ENCODE results near the gene ZNRF3. TPM values are rescaled to one million over a fixed set of nuclear protein-coding genes. Genes with fewer than 3 reads are reported as not detected.

ZNRF3 gene
- polyA plus RNA-seq, 1 donor from 2014 or later: 2.9 TPM

GRCh38 chr22:28869736-28870135 is 13.6 kb upstream of the ZNRF3 start:
- Histone ChIP-seq H4K20me1 (ENCODE audit: insufficient read depth) (no peaks in the 10 kb centered on the region), H3K36me3 (ENCODE audit: insufficient read depth, low read length) (no peaks in the 10 kb centered on the region), H3F3A (ENCODE audit: insufficient read depth, low read length, poor library complexity, severe bottlenecking) (no peaks in the 10 kb centered on the region), H3K27ac (ENCODE audit: low read length) (no peak overlapping the region), H3K79me2 (replicated peaks; ENCODE audit: insufficient read depth, low read length) (no peaks in the 10 kb centered on the region), H3K9me3 (ENCODE audit: low read length) (no peaks in the 10 kb centered on the region), H3K9ac (ENCODE audit: low read length) (no peak overlapping the region), H2AFZ (ENCODE audit: low read depth, low read length) (no peak overlapping the region), H3K27me3 (ENCODE audit: insufficient read depth, low read depth, low read length) (no peaks in the 10 kb centered on the region), H3K4me3 (ENCODE audit: low read length) (no peak overlapping the region), H3K4me2 (ENCODE audit: low read length) (no peak overlapping the region), H3K9me2 (ENCODE audit: insufficient read depth, low read length) (no peaks in the 10 kb centered on the region)
- TF ChIP-seq MXI1 (conservative IDR thresholded peaks at IDR 0.05; ENCODE audit: poor library complexity, severe bottlenecking): no peak

- TF ChIP-seq REST (IDR thresholded peaks at IDR 0.05; ENCODE audit: borderline replicate concordance): no peak
- no peak for TF ChIP-seq MXI1 (conservative IDR thresholded peaks at IDR 0.05; ENCODE audit: poor library complexity, severe bottlenecking)
- no peak for TF ChIP-seq EZH2 (IDR thresholded peaks at IDR 0.05; ENCODE audit: borderline replicate concordance, insufficient read depth, low read length, poor library complexity, severe bottlenecking)
- TF ChIP-seq RAD21 (conservative IDR thresholded peaks at IDR 0.05): no peak
- TF ChIP-seq EP300 (conservative IDR thresholded peaks at IDR 0.05; ENCODE audit: poor library complexity, severe bottlenecking): no peak
- TF ChIP-seq SMC3 (conservative IDR thresholded peaks at IDR 0.05; ENCODE audit: poor library complexity): no peak
- TF ChIP-seq TAF1 (IDR thresholded peaks at IDR 0.05; ENCODE audit: low read depth): no peak
- no peak for TF ChIP-seq POLR2AphosphoS5 (IDR thresholded peaks at IDR 0.05)
- Histone ChIP-seq H3K9ac (ENCODE audit: low read length) (no peak overlapping the region), H3K36me3 (ENCODE audit: insufficient read depth, low read length) (no peaks in the 10 kb centered on the region), H3F3A (ENCODE audit: insufficient read depth, low read length, poor library complexity, severe bottlenecking) (no peaks in the 10 kb centered on the region), H3K4me3 (ENCODE audit: low read length) (no peak overlapping the region), H3K27ac (ENCODE audit: low read length) (no peak overlapping the region), H4K20me1 (ENCODE audit: insufficient read depth) (no peaks in the 10 kb centered on the region), H3K4me2 (ENCODE audit: low read length) (no peak overlapping the region), H3K9me3 (ENCODE audit: low read length) (no peaks in the 10 kb centered on the region), H3K9me2 (ENCODE audit: insufficient read depth, low read length) (no peaks in the 10 kb centered on the region), H3K27me3 (ENCODE audit: insufficient read depth, low read depth, low read length) (no peaks in the 10 kb centered on the region), H2AFZ (ENCODE audit: low read depth, low read length) (no peak overlapping the region), H3K79me2 (replicated peaks; ENCODE audit: insufficient read depth, low read length) (no peaks in the 10 kb centered on the region)
Observed at GRCh38 chr22:28873183-28873963, 10.0 kb upstream of the ZNRF3 start.

- Histone ChIP-seq H3K4me2 (ENCODE audit: low read length) (no peak overlapping the region), H3K36me3 (ENCODE audit: insufficient read depth, low read length) (no peaks in the 10 kb centered on the region), H4K20me1 (ENCODE audit: insufficient read depth) (no peaks in the 10 kb centered on the region), H3F3A (ENCODE audit: insufficient read depth, low read length, poor library complexity, severe bottlenecking) (no peaks in the 10 kb centered on the region), H3K79me2 (replicated peaks; ENCODE audit: insufficient read depth, low read length) (no peaks in the 10 kb centered on the region), H3K9me3 (ENCODE audit: low read length) (no peaks in the 10 kb centered on the region), H2AFZ (ENCODE audit: low read depth, low read length) (no peak overlapping the region), H3K27ac (ENCODE audit: low read length) (no peak overlapping the region), H3K27me3 (ENCODE audit: insufficient read depth, low read depth, low read length) (no peaks in the 10 kb centered on the region), H3K4me3 (ENCODE audit: low read length) (no peak overlapping the region), H3K9me2 (ENCODE audit: insufficient read depth, low read length) (no peaks in the 10 kb centered on the region), H3K9ac (ENCODE audit: low read length) (no peak overlapping the region)
- no peak for TF ChIP-seq POLR2AphosphoS5 (IDR thresholded peaks at IDR 0.05)
- TF ChIP-seq EZH2 (IDR thresholded peaks at IDR 0.05; ENCODE audit: borderline replicate concordance, insufficient read depth, low read length, poor library complexity, severe bottlenecking): no peak
- TF ChIP-seq REST (IDR thresholded peaks at IDR 0.05; ENCODE audit: borderline replicate concordance): no peak
- TF ChIP-seq RAD21 (conservative IDR thresholded peaks at IDR 0.05): no peak
- no peak for TF ChIP-seq MXI1 (conservative IDR thresholded peaks at IDR 0.05; ENCODE audit: poor library complexity, severe bottlenecking)
- no peak for TF ChIP-seq SMC3 (conservative IDR thresholded peaks at IDR 0.05; ENCODE audit: poor library complexity)
- TF ChIP-seq TAF1 (IDR thresholded peaks at IDR 0.05; ENCODE audit: low read depth): no peak
- no peak for TF ChIP-seq EP300 (conservative IDR thresholded peaks at IDR 0.05; ENCODE audit: poor library complexity, severe bottlenecking)
- no peak for TF ChIP-seq CTCF (IDR thresholded peaks at IDR 0.05; ENCODE audit: poor library complexity, severe bottlenecking)
Observed at GRCh38 chr22:28874061-28874460, 9.3 kb upstream of the ZNRF3 start.
